ENCODE results near the gene WHRN.

The WHRN gene

GRCh38 chr9:114470581-114470980 lies 34.7 kb downstream of the WHRN start:
- DNase-seq (ENCODE audit: low spot score), result no peak

- DNase-seq (ENCODE audit: low spot score), result no peak
These were observed 35.2 kb downstream of the WHRN start for GRCh38 chr9:114470121-114470520.

- no peak for DNase-seq (ENCODE audit: low spot score)
These were observed 36.0 kb downstream of the WHRN start for GRCh38 chr9:114469091-114469853.

- no peak for DNase-seq (ENCODE audit: low spot score)
These were observed 37.4 kb downstream of the WHRN start for GRCh38 chr9:114467910-114468309.

- DNase-seq (ENCODE audit: low spot score), result no peak
These were observed 38.0 kb downstream of the WHRN start for GRCh38 chr9:114467226-114467750.

GRCh38 chr9:114465906-114466900 lies 39.1 kb downstream of the WHRN start:
- DNase-seq (ENCODE audit: low spot score), result no peak

GRCh38 chr9:114465417-114465816 lies 39.9 kb downstream of the WHRN start:
- DNase-seq (ENCODE audit: low spot score), result no peak

- DNase-seq (ENCODE audit: low spot score), result peak; percentile 9
These were observed 40.8 kb downstream of the WHRN start for GRCh38 chr9:114464281-114465051.

- DNase-seq (ENCODE audit: low spot score), result no peak
These were observed 42.5 kb downstream of the WHRN start for GRCh38 chr9:114462791-114463190.

GRCh38 chr9:114461468-114461867 lies 43.8 kb downstream of the WHRN start:
- no peak for DNase-seq (ENCODE audit: low spot score)

GRCh38 chr9:114460513-114461199 lies 44.6 kb downstream of the WHRN start:
- no peak for DNase-seq (ENCODE audit: low spot score)

GRCh38 chr9:114459464-114459863 lies 45.8 kb downstream of the WHRN start:
- no peak for DNase-seq (ENCODE audit: low spot score)

GRCh38 chr9:114456929-114457328 lies 48.3 kb downstream of the WHRN start:
- DNase-seq (ENCODE audit: low spot score), result no peak

- no peak for DNase-seq (ENCODE audit: low spot score)
These were observed 50.6 kb downstream of the WHRN start for GRCh38 chr9:114454652-114455051.

GRCh38 chr9:114452219-114453165 lies 52.8 kb downstream of the WHRN start:
- DNase-seq (ENCODE audit: low spot score), result no peak

GRCh38 chr9:114451707-114452031 lies 53.6 kb downstream of the WHRN start:
- DNase-seq (ENCODE audit: low spot score), result no peak

- DNase-seq (ENCODE audit: low spot score), result no peak
These were observed 54.2 kb downstream of the WHRN start for GRCh38 chr9:114450833-114451706.

GRCh38 chr9:114450181-114450580 lies 55.1 kb downstream of the WHRN start:
- no peak for DNase-seq (ENCODE audit: low spot score)

GRCh38 chr9:114449236-114449635 lies 56.0 kb downstream of the WHRN start:
- no peak for DNase-seq (ENCODE audit: low spot score)
